ENCODE measurements around the gene SH3D21.

The SH3D21 gene

DNA sequence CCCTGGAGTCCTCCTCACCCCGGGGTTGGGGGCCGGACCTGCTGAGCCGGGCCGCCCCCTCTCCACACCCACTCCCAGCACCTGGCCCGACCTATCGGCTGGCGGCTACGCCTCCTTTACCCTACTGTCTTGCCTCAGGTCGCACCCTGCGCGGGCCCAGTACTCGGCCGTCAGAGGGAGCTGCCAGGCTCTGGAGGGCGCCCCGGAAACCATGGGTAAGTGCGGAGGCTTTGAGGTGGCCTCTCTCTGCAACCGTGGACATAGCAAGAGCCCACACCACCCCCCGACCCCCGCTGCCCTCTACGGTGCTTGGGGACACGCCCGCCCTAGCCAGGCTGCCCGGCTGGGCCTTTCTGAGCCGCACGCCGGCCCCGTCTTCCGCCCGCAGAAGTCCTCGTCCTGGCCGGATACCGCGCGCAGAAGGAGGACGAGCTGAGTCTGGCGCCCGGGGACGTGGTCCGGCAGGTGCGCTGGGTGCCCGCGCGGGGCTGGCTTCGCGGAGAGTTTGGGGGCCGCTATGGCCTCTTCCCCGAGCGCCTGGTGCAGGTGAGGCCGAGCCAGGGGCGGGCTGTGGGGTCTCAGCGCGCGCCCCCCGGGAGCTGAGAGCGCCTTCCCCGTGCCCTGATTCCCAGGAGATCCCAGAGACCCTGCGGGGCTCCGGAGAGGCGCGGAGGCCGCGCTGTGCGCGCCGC is at the start of gene SH3D21:
SH3D21 (plus strand) TSS at position 159 of the 692 bp plus-strand sequence; CDS start at position 212, 53 bp downstream.
- no peak for DNase-seq (ENCODE audit: low read depth, low spot score)
- peak within 1 kb of the TSS; percentile 92 for H3K27ac ChIP-seq

DNA sequence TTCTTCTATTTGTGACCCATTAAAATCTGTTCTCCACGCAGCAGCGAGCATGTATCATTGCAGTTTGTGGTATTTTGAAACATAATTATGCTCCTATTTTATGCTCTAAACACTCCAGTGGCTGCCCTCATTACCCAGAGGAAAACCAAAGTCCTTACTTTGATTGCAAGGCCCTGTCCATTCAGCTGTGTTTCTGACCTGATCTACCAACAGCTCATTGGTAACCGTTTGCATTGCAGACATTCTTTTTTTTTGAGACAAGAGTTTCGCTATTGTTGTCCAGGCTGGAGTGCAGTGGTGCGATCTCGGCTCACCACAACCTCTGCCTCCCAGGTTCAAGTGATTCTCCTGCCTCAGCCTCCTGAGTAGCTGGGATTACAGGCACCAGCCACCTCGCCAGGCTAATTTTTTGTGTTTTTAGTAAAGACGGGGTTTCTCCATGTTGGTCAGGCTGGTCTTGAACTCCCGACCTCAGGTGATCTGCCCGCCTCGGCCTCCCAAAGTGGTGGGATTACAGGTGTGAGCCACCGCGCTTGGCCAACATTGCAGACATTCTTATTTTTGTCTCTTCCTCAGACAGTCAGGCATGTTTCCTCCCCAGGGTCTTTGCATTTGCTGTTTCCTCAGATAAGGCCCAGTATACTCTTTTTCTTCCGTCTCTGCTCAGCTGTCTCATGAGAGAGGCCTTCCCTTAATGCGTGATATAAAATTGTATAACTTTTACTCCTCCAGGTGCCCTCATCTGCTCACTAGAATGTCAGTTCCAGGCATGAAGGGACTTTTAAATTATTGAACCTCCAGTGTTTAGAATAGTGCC is 49.4 kb upstream of the SH3D21 start:
- peak overlapping the region; percentile 40 for H3K27ac ChIP-seq
- no peak for DNase-seq (ENCODE audit: low read depth, low spot score)

DNA sequence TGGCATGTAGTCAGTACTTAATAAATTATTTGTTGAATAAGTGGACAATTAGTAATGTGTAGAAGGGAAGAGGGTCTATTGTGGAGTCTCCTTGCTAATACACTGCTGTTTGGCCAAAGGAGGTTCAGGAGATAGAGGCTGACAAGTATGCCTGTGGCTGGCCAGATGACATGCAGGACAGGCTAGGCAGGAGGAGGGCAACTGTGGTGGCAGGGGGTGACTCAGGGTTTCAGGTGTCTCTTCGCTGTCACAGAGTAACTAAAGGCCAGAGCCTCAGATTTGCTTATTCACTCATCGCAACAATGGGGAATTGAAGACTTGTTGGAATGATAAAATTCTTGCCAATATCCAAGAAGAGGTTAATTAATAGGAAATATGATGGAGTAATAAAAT is 48.8 kb upstream of the SH3D21 start:
- peak overlapping the region; percentile 40 for H3K27ac ChIP-seq
- peak; percentile 12 for DNase-seq (ENCODE audit: low read depth, low spot score)

DNA sequence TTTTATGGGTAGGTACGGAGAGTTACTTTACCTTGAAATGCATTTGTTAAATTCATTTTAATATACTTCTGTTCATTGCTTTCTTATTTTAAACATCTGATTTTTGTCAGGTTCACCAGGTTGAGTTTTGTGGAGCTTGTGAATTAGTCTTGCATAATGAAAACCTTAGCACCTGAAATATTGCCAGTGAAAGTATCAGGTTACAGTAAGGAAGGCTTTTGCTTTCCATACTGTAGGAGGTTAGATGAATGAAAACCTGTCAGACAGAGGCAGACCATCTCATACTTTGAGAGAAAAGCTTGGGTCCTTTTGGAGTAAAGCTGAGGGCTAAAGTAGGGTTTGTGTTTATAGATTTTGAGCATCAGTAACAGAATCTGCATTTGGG is 47.2 kb upstream of the SH3D21 start:
- no peak for DNase-seq (ENCODE audit: low read depth, low spot score)
- H3K27ac ChIP-seq, result peak overlapping the region; percentile 40

DNA sequence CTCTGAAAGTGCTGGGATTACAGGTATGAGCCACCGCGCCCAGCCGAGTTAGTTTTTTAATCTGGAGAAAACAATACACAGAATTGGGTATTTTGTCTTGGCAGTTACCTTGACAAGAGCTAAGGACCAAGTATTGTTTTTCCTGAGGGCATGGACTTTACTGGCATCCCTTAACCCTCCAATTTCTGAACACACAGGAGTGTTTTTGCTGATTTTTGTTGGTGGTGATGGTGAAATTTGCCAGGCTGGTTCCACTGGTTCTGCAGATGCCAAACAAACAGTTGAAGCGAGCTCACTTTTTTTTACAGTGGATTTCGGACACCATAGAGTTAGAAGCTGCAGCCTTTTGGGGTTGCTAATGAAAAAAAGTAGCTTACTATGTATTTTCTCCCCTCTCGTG is 37.2 kb upstream of the SH3D21 start:
- no peak overlapping the region for H3K27ac ChIP-seq
- no peak for DNase-seq (ENCODE audit: low read depth, low spot score)

DNA sequence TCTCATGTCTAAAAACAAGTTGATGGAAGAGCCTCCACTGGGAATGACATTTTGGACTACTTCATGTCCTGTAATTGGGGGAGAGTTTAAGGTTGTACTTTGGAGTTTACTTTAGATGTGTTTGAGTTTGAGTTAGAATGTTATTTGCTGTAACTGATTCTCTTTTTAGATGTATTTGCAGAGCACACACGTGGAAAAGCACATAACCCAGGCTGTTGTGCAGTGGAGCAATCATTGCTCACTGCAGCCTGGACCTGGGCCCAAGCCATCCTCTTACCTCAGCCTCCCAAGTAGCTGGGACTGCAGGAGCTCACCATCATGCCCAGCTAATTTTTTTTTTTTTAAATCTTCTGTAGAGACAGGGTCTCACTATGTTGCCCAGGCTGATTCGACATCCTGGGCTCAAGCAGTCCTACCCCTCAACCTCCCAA is 36.7 kb upstream of the SH3D21 start:
- H3K27ac ChIP-seq, result no peak overlapping the region
- no peak for DNase-seq (ENCODE audit: low read depth, low spot score)

DNA sequence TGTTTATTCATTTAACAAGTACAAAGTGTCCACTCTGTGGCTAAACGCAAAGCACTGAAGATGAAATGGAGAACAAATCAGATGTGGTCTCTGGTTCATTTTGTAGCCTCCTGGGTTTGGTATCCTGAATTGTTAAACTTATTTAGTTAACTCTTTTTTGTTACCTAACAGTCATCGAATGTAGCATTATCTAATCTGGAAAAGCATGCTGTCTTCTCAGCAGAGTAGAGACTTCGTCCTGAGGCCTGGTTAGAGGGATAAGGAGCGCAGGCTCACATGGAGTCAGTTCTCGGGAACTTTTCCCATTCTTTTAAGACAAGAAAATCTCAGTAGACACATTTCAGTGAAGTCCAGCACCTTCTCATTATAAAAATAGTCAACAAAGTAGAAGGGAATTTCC is 33.1 kb upstream of the SH3D21 start:
- DNase-seq (ENCODE audit: low read depth, low spot score), result no peak
- H3K27ac ChIP-seq, result no peak overlapping the region

DNA sequence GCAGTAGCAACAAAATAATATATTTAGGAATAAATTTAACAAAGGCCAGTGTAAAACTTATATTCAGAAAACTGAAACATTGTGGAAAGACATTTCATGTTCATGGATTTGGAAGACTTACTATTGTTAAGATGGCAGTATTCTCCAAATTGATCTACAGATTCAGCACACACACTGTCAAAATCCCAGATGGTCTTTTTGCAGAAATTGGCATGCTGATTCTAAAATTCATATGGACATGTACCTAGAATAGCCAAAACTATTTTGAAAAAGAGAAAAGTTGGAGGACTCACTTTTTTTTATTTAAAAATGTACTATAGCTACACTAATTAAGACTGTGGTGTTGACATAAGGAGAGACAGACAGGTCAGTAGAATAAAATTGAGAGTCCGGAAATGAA is 32.0 kb upstream of the SH3D21 start:
- no peak for DNase-seq (ENCODE audit: low read depth, low spot score)
- no peak overlapping the region for H3K27ac ChIP-seq

DNA sequence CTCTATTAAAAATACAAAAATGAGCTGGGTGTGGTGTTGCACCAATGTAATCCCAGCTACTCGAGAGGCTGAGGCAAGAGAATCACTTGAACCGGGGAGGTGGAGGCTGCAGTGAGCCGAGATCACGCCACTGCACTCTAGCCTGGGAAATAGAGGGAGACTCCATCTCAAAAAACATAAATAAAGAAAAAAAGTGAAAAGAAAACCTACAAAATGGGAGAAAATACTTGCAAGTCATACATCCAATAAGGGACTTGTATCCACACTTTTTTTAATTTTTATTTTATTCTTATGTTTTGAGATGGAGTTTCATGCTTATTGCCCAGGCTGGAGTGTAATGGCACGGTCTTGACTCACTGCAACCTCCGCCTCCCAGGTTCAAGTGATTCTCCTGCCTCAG is 29.5 kb upstream of the SH3D21 start:
- no peak overlapping the region for H3K27ac ChIP-seq
- no peak for DNase-seq (ENCODE audit: low read depth, low spot score)

DNA sequence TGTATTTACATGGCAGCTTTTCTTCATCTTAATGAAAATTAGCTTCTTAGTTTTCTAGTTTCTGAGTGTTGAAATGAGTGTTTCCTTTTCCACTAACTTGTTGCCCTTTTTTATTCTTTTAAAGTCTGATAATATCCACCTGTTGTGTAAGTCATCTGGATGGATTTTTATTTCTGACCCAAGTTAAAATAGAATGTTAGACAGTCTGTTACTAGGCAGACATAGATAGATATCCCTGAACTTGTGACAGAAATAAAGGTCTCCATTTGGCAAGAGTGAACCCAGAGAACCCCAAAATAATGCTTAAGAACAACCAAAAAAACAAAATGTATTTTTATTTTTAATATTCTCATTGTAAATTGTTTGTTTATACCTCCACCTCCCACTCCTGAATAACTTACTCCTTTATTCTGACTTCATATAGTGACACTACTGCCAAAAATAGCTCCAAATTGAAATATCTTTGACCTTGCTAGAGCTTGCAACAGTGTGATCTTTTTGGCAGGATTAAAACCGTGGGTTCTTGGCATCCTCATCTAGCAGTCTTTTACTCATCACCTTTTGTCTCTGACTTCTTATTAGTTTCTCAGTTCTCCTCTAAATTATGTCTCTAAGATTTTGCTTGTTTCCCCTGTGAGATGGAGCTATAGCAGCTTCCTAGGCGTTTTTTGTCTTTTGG is 26.9 kb upstream of the SH3D21 start:
- peak overlapping the region; percentile 2 for H3K27ac ChIP-seq
- no peak for DNase-seq (ENCODE audit: low read depth, low spot score)

DNA sequence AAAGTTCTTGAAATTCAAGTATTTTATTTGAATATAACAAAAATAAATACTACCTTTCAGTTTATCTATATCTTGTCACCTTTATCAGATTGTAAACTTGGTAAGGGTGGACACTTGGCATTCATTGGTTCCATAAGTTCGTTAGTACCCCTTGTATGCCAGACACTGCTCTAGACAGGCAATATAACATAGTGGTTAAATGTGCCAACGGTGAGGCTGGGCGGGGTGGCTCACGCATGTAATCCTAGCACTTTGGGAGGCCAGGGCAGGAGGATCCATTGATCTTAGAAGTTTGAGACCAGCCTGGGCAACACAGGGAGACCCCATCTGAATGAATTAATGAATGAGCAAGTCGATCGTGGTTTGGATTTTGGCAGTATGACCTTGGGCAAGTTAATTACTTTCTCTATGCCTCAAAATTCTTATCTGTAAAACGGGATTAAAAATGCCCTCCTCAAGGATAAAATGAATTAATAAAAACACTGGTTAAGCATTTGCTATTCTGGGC is 26.3 kb upstream of the SH3D21 start:
- no peak overlapping the region for H3K27ac ChIP-seq
- no peak for DNase-seq (ENCODE audit: low read depth, low spot score)

DNA sequence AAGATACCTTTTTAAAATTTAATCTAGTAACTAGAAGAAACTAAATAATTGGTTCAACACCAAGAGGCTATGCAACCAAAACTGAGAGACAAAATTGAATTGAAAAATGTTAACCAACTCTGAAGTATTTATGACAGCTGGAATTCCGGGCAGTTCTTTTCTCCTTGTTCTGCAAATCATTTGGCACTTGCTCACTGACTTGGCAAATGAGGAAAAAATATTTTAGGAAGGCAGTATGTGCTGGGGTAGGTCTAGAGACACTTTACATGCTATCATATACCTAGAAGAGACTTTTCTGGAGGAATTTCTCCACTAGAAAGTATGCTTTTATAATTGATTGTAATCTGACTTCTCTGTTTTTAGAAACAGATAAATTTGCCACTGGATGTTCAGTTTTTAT is 22.1 kb upstream of the SH3D21 start:
- H3K27ac ChIP-seq, result peak overlapping the region; percentile 16
- no peak for DNase-seq (ENCODE audit: low read depth, low spot score)

DNA sequence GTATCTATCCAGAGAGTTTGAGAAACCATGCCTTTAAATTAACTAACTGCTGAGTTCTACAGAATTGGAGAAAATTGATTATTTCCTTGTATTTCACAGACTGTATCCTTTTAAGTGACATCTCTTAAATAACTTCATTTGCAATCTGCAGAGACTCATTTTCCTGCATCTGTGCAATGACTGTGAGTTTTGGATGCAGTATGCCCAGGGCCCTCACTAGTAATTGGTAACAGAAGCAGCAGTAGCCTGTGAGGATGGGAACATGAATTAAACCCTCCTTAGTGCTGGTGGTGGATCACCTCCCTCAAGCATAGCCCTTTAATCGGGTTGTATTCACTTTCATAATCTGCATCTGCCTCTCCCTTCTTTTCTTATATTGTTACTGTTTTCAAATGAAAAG is 21.7 kb upstream of the SH3D21 start:
- peak overlapping the region; percentile 16 for H3K27ac ChIP-seq
- no peak for DNase-seq (ENCODE audit: low read depth, low spot score)

DNA sequence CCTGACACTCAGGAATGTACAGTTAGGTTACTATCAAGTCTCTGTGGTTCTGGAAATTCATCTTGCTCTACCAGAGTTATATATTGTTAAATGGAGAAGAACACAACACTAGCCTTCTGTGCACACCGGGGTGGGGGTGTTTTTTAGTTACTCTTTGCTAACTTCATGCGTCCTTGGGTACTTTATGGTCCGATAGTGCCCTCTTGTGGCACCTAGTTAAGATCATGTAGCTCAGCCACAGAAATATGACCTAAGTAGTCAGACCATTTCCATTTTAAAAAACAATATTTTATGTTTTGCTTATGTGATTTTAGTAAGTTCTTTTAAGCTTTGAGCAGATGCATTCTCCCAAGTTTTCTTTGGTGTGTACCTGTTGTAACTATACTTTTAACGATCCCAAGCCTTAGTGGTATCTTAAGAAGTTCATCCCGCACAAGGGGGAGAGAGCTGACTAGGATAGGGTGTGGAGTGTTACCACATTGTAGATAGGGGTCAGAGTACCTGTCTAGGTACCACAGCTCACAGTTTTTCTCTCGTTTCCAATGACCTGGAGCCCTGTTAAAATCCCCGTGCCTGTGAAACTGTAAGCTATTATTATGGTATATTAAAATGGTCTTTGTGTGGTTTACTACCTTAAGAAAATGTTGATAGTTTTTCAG is 20.6 kb upstream of the SH3D21 start:
- peak overlapping the region; percentile 16 for H3K27ac ChIP-seq
- no peak for DNase-seq (ENCODE audit: low read depth, low spot score)

DNA sequence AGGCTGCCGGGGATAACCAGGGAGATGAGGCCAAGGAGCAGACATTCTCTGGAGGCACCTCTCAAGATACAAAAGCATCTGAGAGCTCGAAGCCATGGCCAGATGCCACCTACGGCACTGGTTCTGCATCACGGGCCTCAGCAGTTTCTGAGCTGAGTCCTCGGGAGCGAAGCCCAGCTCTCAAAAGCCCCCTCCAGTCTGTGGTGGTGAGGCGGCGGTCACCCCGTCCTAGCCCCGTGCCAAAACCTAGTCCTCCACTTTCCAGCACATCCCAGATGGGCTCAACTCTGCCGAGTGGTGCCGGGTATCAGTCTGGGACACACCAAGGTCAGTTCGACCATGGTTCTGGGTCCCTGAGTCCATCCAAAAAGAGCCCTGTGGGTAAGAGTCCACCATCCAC is 19.4 kb upstream of the SH3D21 start:
- H3K27ac ChIP-seq, result no peak overlapping the region
- DNase-seq (ENCODE audit: low read depth, low spot score), result no peak

DNA sequence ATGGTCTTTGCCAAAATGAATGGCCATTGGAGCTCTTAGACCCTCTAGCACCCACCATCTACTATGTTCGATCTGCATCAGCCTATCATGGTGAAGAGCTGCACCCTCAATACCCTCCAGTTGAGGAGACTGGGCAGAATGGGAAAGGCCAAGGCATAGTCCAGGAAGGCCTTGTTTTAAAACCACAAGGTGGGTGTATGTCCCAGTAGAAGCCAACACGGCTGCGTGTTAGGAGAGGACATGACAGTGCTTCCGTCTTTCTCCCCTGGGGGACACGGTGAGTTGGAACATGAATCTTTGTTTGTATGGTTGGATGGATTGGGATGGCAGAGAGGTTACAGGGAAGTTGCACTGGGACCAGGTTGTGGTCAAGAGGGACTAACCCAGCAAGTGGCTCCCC is 18.6 kb upstream of the SH3D21 start:
- no peak for DNase-seq (ENCODE audit: low read depth, low spot score)
- no peak overlapping the region for H3K27ac ChIP-seq

DNA sequence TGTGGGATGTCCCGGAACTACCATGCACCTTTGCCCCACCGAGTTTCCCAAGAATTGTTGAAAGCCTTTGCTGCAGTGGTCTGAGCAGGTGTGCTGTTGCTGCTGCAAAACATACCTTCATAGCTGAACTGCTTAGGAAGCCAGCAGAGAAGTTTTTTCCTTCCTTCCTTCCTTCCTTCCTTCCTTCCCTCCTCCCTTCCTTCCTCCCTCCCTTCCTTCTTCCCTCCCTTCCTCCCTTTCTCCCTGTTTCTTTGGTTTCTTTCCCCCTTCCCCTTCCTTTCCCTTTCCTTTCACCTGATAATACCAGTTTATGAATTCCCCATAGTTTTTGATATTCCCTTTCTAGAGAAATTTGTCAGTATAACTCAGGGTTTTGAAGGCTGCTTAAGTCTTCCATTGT is 10.8 kb upstream of the SH3D21 start:
- DNase-seq (ENCODE audit: low read depth, low spot score), result no peak
- H3K27ac ChIP-seq, result peak overlapping the region; percentile 95

DNA sequence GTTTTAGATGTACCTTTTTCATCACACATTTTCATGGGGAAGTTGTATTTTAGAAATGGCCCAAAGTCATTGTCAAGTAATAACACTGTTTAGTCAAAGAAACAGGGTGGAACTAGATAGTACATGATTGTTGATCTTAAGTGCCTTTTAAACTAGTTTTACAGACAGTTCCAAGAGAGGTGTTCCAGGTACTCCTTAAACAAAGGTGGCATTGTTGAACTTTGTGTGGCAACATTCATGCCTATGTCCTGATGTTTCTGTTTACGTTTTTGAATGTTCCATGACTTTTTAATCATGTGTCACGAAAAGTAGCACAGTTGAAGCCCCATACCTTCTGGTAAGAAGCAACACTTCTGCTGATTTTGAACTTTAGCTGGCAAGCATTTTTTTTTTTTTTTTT is 9.1 kb upstream of the SH3D21 start:
- peak overlapping the region; percentile 95 for H3K27ac ChIP-seq
- DNase-seq (ENCODE audit: low read depth, low spot score), result peak; percentile 77

DNA sequence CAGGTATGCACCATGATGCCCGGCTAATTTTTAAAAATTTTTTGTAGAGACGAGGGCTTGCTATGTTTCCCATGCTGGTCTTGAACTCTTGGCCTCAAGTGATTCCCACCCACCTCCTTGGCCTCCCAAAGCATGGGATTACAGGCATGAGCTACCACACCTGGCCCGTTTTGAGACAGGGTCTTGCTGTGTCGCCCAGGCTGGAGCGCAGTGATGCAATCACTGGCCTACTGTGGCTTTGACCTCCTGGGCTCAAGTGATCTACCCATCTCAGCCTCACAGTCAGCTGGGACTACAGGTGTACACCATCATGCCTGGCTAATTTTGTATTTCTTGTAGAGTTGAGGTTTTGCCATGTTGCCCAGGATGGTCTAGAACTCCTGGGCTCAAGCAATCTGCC is 7.5 kb upstream of the SH3D21 start:
- DNase-seq (ENCODE audit: low read depth, low spot score), result no peak
- H3K27ac ChIP-seq, result peak overlapping the region; percentile 95

DNA sequence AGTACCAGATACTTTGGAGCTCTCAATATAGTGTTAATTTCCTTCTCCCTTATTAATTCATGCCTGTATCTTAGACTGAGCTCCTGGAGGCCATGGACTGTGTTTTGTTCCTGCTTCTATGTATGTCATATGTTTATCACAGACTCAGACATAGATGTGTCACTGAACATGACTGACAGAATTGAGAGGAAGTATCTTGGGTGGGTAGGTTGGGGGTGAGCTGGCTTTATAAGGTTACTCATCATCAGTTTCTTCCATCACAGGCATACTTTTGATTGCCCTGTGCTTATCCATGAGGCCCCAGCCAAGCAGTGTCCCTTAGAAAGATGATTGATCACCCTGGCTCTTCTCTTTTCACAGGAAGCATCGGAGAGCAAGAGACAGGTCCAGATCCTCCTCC is 5.6 kb upstream of the SH3D21 start:
- DNase-seq (ENCODE audit: low read depth, low spot score), result peak; percentile 62
- H3K27ac ChIP-seq, result peak overlapping the region; percentile 95
